ENCODE data around the gene POU5F2. TPM values are rescaled to one million over a fixed set of nuclear protein-coding genes. Genes with fewer than 3 reads are reported as not detected.

The POU5F2 gene
- total and polyA plus RNA-seq, 10 donors = under 0.01 to 11.7 (median 4.2) TPM

- 80 to 94% (median 86%) methylated on average over 2 of the region's 2 CpGs for WGBS, 5 donors
- Histone ChIP-seq H3K4me3 (no peak overlapping the region), H3K4me1 (no peaks in the 10 kb centered on the region), H3K9me3 (peaks cover 0 to 20% (median 2%) of the 10 kb centered on the region in 8 donors), H3K36me3 (peaks cover 0 to 19% (median 10%) of the 10 kb centered on the region in 6 donors), H3K27ac (no peak overlapping the region), H3K27me3 (replicated peaks in 1 of 7) (no peaks in the 10 kb centered on the region)
- DNase-seq = no peak
- intact Hi-C loops (cut with DNase I; ENCODE audit: low total_unique reads) = no loop called here
- no peak for TF ChIP-seq POLR2AphosphoS5 (IDR thresholded peaks at IDR 0.05)
- no peak for TF ChIP-seq CTCF (IDR thresholded peaks at IDR 0.05 in 8 of 11, conservative IDR thresholded peaks at IDR 0.05 in 3 of 11)
- TF ChIP-seq POLR2A (IDR thresholded peaks at IDR 0.05) = no peak
These were observed 5.1 kb downstream of the POU5F2 start for GRCh38 chr5:93736284-93736683.

GRCh38 chr5:93735378-93735777, 6.0 kb downstream of the POU5F2 start:
- WGBS, 5 donors = 87 to 100% (median 94%) methylated on average over 1 of the region's 1 CpG
- Histone ChIP-seq H3K27ac (no peak overlapping the region), H3K4me1 (no peaks in the 10 kb centered on the region), H3K4me3 (no peak overlapping the region), H3K36me3 (peaks cover 0 to 10% (median 2%) of the 10 kb centered on the region in 6 donors), H3K9me3 (peaks cover 0 to 17% (median 2%) of the 10 kb centered on the region in 8 donors), H3K27me3 (replicated peaks in 1 of 7) (no peaks in the 10 kb centered on the region)
- intact Hi-C loops (cut with DNase I; ENCODE audit: low total_unique reads) = no loop called here
- TF ChIP-seq POLR2A (IDR thresholded peaks at IDR 0.05) (no peak), POLR2AphosphoS5 (IDR thresholded peaks at IDR 0.05) (no peak), CTCF (IDR thresholded peaks at IDR 0.05 in 8 of 11, conservative IDR thresholded peaks at IDR 0.05 in 3 of 11) (no peak)
- no peak for DNase-seq

- Histone ChIP-seq H3K9me3 (no peaks in the 10 kb centered on the region), H3K27me3 (replicated peaks in 1 of 7) (no peaks in the 10 kb centered on the region), H3K27ac (no peak overlapping the region), H3K36me3 (peaks cover 0 to 8% (median 0%) of the 10 kb centered on the region in 6 donors), H3K4me3 (no peak overlapping the region), H3K4me1 (no peaks in the 10 kb centered on the region)
- WGBS, 5 donors = 79 to 96% (median 90%) methylated on average over 3 of the region's 3 CpGs
- TF ChIP-seq CTCF (IDR thresholded peaks at IDR 0.05 in 8 of 11, conservative IDR thresholded peaks at IDR 0.05 in 3 of 11) (no peak), POLR2A (IDR thresholded peaks at IDR 0.05) (no peak), POLR2AphosphoS5 (IDR thresholded peaks at IDR 0.05) (no peak)
- intact Hi-C loops (cut with DNase I; ENCODE audit: low total_unique reads) = no loop called here
- no peak for DNase-seq
These were observed 9.4 kb downstream of the POU5F2 start for GRCh38 chr5:93731987-93732386.

GRCh38 chr5:93726595-93726994, 14.8 kb downstream of the POU5F2 start:
- WGBS, 5 donors = 91 to 98% (median 97%) methylated on average over 1 of the region's 1 CpG
- Histone ChIP-seq H3K4me3 (no peak overlapping the region), H3K9me3 (no peaks in the 10 kb centered on the region), H3K4me1 (no peaks in the 10 kb centered on the region), H3K27me3 (replicated peaks in 1 of 7) (no peaks in the 10 kb centered on the region), H3K36me3 (no peaks in the 10 kb centered on the region), H3K27ac (no peak overlapping the region)
- no peak for DNase-seq
- TF ChIP-seq POLR2A (IDR thresholded peaks at IDR 0.05) = no peak
- TF ChIP-seq POLR2AphosphoS5 (IDR thresholded peaks at IDR 0.05) = no peak
- TF ChIP-seq CTCF (IDR thresholded peaks at IDR 0.05 in 8 of 11, conservative IDR thresholded peaks at IDR 0.05 in 3 of 11) = no peak
- intact Hi-C loops (cut with DNase I; ENCODE audit: low total_unique reads) = no loop called here

Data from spleen (tissue), 11 donors.